Smooth muscle cell of the brain vasculature (primary cell): ENCODE data around the gene PRRX1.

Experiments used
- DNase-seq: peaks from one replicate; pipeline ENCODE4 v3.0.0-alpha.2; 2012; ENCODE audit warnings: low read depth, low spot score

PRRX1 gene

DNA sequence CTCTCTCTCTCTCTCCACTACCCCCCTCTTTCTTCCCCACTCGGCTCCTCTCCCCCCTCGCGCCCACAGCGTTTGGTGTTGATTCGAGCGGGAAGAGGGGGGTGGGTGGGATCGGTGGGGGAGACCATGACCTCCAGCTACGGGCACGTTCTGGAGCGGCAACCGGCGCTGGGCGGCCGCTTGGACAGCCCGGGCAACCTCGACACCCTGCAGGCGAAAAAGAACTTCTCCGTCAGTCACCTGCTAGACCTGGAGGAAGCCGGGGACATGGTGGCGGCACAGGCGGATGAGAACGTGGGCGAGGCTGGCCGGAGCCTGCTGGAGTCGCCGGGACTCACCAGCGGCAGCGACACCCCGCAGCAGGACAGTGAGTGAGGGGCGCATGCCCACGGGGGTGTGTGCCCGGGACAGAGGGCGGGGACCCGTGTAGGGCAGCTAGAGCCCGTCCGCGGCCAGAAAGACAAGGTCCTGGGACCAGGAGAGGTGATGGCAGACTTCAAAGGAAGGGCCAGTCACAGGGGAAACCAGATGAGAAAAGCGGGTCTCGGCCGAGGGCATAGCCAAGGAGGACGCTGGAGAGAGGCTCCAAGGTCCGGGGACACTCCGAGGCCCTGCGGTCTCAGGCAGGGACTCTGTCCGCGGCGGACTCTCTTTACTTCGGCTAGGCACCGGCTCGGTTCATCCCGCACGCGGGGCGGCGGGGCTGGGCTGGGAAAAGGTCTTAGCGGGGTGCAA, at the start of gene PRRX1:
TSS of gene PRRX1 (plus strand) at position 39 of the 735 bp plus-strand sequence. CDS start at position 127, 88 bp downstream.
- DNase-seq, result no peak

DNA sequence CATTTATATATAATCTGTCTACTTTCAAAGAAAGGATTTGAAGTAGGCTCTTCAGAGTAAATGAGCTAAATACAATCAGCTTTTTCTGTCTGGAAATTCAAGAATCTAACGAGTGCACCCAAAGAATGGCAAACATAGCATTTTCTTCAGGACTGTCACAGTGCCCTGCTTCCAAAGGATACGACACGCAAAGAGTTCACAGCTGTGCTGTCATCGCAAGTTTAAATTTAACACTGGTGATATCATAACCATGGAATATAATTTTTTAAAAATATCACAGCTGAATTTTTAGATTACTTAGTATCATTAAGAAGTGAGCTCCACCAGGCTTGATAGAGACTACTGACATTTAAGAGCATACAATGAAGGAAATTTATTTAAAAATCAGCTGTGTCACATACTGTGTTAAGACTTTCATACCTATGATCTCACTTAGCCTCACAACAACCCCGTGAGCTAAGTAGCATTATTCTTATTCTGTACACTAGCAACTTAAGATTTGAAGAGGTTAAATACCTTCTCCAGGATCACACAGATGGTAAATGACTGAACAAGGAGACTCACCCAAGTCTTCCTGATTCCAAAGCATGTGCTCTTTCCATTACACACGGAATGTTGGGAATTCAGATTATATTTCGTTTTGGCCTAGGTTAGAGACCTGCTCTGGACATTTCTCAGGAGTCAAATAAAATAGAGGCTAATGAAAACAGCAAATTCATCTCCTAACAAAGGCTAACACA, 46.2 kb upstream of the PRRX1 start:
- DNase-seq, result no peak

DNA sequence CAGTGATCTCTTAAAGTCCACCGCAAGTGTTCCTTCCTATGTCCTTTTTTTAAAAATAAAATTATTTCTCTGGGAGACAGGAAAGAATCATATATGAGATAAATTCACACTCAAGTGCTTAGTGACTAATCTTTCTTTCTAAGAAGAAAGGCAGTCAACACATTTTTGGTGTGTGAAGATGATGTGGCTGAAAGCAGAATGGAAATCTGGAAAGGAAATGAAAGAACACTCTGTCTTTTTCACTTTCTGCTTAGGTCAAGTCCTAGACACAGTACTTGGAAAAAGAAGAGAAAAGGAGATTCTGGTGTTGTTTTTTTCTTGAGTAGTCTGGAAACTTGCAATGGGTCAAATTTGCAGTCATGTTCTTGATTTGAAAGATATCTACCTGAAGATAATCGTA, 45.5 kb upstream of the PRRX1 start:
- DNase-seq, result no peak

DNA sequence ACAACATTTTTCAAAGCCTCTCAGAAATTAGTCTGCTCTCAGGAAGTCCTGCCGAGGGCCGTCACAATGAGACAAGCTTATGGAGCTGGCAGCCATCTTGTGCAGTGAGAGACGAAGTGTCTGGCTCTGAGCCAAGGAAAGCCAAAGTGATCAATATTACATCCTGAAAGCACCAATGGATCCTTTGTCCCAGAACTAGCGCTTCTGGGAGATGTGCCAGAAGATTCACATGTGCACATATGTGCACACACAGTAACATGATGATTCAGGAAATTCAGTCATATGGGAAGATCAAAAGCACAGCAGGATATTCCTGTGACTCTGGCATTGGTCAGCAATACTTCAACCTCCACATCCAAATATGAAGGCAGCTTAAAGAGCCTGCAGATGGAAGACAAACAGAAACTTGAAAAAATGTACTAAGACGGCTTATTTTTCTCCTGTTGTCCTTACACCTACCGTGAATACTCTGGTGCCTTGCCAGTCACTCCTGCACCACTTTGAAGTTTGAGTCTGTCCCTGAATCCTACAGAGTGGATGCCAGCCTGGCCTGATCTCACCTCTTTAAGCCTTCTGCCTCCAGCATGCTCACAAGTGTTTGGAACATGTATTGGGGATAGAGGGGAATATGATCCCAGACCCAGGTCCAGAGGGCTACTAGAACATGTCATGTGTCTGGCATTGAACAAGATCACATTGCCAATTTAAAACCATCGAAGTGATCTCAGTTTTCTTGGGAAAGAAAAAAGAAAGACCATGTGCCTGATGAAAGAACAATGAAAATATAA, 44.5 kb upstream of the PRRX1 start:
- DNase-seq, result peak; percentile 67

DNA sequence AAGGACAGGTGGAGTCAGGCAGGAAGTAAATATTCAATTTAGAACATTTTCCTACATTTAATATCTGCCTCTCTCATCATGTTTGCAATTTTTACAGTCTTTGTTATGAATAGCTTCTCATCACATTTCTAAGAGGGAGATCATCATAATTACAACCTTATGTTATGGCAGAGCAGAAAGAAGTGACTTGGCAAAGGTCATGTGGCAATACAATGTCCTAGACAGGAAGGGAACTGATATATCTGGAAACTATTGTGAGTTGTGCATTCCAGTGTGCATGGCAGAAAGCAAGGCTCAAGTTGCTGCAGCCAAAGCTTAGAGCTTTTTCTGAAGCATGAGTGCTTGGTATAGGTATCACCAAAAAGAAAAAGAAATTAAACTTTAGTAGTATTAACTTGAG, 43.8 kb upstream of the PRRX1 start:
- no peak for DNase-seq

DNA sequence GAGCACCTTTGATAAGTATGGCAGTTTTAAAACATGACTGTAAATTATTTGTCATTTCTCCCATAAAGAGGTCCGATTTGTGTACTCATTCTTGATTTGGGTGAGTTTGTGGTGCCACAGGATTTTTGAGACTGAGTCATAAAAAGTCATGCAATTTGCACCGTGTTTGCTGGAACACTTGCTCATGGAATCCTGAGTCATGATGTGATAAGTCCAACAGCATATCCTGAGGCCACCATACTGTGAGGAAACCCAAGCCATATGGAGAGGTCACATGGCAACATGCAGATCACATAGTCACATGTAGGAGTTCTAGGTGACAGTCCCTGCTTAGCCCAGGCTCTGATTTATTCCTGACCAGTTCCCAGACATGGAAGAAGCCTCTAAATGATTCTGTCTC, 40.8 kb upstream of the PRRX1 start:
- no peak for DNase-seq

DNA sequence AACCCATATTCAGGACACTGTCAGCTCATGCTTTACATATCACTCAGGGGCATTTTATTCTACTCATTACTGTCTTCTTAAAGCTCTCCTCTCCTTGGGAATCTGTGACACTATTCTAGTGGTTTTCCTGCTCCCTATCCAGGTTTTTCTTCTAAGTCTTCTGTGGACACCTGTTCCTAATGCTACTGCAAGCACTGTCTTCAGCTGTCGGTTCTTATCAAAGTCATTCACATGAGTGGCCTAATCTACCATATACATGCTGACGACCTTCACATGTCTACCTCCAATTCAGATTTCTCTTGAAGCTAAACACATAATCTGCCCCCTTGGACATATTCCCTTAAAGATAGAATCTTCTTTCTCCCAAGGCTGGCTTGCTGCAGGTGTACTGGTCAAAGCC, 39.8 kb upstream of the PRRX1 start:
- DNase-seq, result no peak

DNA sequence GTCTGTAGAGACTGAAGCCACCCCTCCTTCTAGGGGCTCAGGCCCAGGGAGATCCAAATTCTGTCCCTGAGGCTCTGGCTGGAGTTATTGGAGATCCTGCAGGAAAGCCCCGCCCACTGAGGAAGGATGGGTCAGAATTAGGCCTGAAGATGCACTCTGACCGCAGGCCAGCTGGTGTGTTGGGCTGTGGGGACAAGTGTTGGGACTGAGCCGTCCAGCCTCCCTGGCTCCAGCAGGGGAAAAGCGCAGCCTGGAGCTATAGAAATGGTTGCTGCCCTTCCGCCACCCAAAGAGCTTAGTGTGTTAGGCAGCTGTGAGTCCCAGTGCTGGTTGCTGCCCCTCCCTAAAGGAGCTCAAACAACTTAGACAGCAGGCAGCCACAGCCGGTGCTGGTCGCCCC, 33.0 kb upstream of the PRRX1 start:
- no peak for DNase-seq

DNA sequence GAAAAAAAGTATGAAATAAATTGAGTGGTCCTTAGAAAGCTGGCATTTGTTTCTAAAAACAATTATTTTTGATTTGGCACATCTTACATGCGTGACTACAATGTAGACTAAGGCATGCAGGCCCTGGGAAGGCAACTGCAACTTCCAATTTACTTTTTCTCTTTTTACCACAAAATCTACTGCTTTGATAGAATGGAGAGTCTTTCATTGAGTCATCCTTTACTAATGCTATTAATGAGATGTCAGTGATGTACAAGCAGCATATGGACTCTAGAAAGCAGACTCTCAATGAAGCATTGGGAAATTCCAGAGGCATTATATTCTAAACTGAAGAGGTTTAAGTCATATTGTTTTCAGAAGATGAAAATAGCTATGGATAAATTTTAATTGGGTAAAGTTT, 29.6 kb upstream of the PRRX1 start:
- no peak for DNase-seq

DNA sequence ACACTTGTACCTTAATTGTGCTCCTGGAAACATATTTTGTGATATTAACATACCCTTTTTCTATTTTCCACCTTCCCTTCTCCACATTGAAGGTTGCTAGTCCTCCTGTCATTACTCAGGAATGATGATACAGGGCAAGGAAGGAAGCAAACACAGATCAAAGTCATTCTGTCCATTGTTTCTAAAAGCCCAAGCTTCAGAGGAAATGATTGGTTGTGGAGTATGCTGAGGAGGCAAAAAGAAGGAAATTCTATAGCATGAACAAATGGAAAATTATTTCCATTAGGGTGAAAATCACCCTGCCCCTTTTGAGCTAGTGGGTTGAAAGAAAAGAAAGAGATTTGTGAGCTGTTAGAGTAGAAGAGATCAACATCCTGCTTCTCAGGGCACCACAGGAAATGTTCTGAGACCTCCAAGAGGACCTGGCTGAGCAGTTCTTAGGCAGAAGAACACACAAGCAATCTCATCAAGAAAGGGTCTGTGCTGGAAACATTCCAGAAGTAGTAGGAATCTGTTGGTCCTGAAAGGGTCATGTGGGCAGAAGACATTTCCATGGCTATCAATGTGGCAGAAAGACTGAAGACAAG, 29.0 kb upstream of the PRRX1 start:
- DNase-seq, result no peak

DNA sequence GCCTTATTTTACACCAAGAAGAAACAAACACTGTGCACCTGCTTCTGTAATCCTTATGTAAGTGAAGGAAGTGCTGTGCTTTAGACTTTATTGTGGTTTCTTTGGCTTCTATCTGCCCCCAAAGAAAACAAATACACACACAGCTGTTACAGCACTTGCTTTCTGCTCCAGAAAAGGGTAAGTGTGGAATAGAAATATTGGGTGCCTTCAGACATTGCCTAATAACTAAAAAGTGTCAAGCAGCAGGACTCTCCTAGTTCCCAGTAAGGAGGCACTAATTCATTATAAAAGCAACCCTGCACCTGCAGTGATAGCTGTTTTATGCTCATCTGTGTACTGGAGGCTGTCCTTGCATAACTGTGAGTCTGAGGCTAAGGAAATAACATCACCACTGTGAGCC, 23.4 kb upstream of the PRRX1 start:
- no peak for DNase-seq

DNA sequence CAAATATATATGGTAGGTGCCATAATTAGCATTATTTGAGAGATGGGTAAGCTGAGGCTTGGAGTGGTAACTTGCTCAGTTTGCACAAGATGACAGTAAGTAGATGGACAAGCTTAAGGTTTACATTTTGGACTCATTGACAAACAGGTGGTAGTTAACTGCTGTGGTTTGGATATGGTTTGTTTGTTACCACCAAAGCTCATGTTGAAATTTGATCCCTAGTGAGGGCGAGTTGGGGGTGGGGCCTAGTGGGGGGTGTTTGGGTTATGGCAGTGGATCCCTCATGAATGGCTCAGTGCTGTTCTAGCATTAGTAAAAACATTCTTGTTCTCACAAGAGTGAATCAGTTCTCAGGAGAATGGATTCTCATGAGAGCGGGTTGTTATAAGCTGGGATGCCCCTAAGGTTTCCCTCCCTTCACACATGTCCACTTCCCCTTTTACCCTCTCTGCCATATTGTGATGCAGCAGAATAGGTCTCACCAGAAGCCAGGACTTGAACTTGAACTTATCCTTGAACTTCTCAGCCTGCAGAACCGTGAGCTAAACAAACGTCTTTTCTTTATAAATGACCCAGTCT, 6.6 kb upstream of the PRRX1 start:
- DNase-seq, result no peak

DNA sequence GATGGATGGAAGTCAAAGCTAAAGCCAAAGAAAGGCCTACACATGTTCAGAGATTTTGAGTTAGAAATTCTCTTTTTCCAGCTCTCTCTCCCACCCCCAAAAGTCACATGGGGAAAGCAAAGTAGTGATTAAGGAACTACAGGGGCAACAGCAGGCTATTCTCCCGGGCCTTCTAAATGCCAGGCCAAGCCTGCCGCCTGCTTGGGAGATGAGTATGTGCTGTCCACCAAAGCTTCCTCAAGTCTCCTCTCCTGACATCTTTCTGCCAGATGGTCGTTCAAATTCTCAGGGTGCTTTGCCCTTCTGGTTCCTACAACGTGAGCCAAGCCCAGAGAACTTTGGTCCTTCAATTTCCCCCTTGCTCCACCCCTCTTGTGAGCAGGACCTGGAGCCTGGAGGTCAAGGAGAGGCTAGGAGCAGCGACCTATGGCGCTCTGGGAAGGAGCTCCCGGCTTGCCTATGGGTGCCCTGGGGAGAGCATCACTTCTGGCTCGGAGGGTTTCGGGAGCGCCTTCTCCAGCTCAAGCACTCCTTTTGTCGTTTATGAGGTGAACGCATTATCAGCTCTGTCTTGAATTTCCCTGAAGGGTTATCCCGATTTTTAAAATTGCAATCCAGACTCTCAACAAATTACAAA, 4.4 kb upstream of the PRRX1 start:
- no peak for DNase-seq

DNA sequence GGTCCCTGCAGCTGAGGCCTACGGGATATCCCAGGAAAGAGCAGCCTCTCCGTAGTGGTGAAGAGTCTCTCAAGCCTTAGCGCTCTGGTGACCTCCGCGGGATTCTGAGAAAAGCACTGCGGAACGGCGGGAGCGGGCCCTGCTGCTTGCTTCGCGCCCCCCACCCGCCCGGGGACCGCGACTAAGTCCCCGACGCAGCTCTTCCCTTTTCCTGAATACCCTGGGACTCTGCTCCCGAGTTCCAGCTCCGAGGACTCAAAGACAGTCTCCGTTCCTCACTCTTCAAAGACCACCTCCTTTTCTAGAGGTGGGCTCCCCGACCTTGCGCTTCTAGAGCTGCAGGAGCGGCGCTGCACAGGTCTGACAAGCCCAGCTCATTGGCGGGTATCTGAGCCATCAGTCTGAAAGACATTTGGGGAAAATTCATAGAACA, 3.6 kb upstream of the PRRX1 start:
- DNase-seq, result no peak

DNA sequence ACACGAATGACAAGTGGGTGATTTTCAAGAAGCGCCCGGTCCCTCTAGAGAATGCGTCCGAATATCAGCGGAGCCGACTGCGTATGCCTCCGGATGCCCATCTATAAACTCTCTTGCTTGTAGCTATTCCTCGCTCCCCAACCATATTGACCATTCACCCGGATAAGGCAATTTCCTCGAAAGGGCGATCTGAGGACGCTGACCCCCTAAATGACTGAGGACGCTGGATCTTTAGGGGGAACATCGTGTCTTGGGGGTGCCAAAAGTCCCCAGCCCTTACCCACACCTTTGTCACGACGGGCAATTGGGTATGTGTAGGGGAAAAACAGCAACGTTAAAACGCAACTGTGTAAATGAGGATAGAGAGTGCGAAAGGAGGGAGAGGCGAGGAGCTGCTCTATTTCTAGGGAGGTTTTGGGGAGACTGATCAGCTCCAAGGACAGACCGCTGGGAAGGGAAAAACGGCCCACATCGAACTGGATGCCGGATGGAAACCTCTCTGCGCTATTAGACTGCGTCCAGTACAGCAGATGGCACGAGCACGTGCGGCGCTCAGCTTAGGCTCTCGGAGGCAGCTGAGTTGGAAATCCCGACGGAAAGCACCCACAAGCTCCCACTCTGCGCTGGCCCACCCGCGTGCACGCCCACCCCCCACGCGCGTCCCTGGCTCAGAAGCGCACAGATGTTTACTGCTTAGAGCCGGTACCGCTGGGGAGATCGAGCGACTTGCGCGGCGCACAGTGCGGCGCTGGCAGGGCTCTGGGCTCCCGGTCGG, 2.9 kb upstream of the PRRX1 start:
- no peak for DNase-seq

DNA sequence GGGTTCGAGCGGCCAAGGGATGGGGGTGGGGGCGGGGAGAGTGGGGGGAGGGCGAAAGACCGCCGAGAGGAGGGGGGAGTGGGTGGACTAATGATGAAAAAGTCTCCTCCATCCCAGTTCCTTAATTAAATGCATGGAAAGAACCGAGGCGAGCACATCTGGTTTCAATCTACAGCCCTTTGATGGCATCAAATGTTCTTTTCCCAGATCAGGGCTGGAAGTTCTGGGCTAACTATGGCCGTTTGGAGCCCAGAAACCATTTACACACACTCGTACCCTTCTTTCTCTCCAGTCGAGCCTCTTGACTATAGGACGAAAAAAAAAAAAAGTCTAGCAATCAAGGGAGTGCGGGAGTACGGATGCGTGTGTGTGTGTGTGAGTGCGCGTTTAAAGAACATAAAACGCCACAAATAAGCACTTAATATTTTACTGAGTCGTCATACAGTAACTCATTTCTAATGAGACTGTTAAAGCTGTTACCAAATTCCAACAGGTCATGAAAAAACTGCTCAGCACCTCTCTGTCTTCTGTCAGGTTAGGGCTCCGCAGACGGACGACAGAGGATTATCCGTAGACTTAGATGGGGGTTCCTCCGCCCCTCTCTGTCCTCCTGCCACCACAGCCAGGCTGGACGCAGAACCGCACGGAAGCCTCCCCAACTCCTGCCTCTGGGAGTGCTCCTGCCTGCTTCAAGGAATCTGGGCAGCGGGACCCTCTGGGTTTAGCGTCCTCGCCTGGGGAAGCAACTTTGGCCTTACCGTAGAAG, 2.1 kb upstream of the PRRX1 start:
- no peak for DNase-seq

DNA sequence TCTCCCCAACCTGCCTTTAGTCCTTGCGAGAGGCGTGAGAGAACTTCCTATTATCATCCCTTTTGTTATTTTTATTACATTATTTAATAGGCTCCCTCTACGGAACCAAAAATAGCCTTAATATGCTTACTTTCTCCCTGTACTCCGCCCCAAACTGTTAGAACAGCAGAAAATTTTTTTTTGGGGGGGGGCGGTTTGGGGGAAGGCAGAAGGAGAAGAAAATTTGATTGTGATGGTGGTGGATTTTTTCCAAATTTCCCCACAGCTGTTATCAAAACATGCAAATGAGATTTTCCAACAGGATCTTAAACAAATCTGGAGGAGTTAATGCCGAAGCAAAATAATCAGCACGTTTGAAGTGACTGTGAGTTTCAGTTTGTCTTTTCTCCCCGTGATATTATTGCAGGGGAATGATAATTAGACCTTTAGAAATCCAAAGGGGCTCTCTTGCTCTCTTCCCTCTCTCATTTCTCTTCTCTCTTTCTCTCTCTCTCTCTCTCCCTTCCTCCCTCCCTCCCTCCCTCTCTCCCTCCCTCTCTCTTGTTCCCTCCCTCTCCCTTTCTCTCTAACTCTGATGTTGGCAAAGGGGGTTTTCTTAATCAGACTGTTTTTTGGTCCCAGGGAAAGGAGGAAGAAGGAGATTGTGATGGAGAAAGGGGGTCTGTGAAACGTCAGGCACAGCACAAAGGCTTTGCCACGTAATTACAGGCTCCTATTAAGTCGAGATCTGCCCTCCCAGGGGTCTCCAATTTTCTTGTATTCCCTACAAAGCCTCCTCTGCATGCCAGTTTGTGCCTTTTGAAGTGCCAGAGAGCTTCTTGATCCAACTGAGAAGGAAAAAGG, 1.1 kb upstream of the PRRX1 start:
- DNase-seq, result no peak

DNA sequence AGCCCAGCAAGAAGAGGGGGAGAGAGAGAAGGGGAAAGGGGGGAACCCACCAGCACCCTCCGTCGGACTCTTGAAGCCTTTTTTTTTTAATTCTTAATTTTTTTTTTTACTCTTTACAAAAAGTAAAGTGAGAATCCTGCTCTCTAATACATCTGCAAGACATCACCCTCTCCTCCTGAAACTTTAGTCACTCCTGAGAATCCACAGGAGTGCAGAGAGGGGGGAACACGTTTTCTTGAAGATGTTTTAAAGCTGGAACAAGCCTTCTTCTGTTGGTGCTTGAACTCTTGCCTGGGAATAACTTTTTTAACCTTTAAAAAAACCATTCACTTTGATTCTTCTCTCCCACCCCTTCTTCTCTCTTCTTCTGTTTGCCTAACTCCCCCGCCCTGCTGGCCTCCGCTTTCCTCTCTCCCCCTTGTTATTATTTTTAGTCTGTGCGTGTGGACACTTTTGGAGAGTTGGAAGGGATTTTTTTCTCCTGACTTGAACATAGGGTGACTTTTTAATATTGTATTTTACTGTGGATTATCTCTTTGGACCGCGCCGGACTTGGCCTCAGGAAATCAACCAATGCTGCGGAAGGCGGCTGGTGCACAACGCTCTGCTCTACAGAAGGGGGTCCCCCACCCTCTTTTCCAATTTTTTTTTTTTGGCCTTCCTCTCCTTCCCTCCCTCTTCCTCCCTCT, 383 bp upstream of the PRRX1 start:
- no peak for DNase-seq
